WTC11 (cell line): ENCODE results near the gene PTPRN2.

ENCODE experiments used
- AFF4 ChIP-seq: sonication (generic); formaldehyde crosslinking; IDR thresholded peaks from 2 replicates; pipeline ENCODE4 v1.8.1; 2023; ENCODE audit warnings: mild to moderate bottlenecking, missing genetic modification reagents, borderline replicate concordance
- CREM ChIP-seq: sonication (generic); formaldehyde crosslinking; IDR thresholded peaks from 2 replicates; pipeline ENCODE4 v1.8.1; 2022; ENCODE audit warnings: mild to moderate bottlenecking, missing genetic modification reagents, moderate library complexity
- CTCF ChIP-seq: fragments of 200-600 bp; IDR thresholded peaks from 2 replicates; pipeline ENCODE4 v1.8.0; 2022; ENCODE audit warnings: antibody characterized with exemption
- FOXK1 ChIP-seq: sonication (generic); formaldehyde crosslinking; IDR thresholded peaks from 2 replicates; pipeline ENCODE4 v1.8.0; 2022; ENCODE audit warnings: mild to moderate bottlenecking, moderate library complexity, missing genetic modification reagents
- ZNF416 ChIP-seq: fragments of 250-450 bp; sonication (Bioruptor Pico); IDR thresholded peaks from 2 replicates; pipeline ENCODE4 v1.9.0; 2021; ENCODE audit warnings: mild to moderate bottlenecking, inconsistent platforms
- ZNF423 ChIP-seq: fragments of 250-450 bp; sonication (Bioruptor Pico); IDR thresholded peaks from 2 replicates; pipeline ENCODE4 v2.1.2; 2022; ENCODE audit warnings: mild to moderate bottlenecking, moderate library complexity
- ZNF512 ChIP-seq: sonication (generic); formaldehyde crosslinking; IDR thresholded peaks from 2 replicates; pipeline ENCODE4 v1.8.1; 2022; ENCODE audit warnings: missing genetic modification reagents, borderline replicate concordance
- ZSCAN18 ChIP-seq: fragments of 250-450 bp; sonication (Bioruptor Pico); IDR thresholded peaks from 2 replicates; pipeline ENCODE4 v2.1.2; 2022; ENCODE audit warnings: mild to moderate bottlenecking, moderate library complexity

GRCh38 chr7:158403013-158403821 lies 184.4 kb downstream of the PTPRN2 start:
- no peak for TF ChIP-seq AFF4
- no peak for TF ChIP-seq CTCF
- TF ChIP-seq ZSCAN18 (CRISPR knock-in tag), result no peak
- TF ChIP-seq ZNF416 (CRISPR knock-in tag), result no peak
- no peak for TF ChIP-seq CREM
- TF ChIP-seq ZNF512 (CRISPR knock-in tag), result no peak
- no peak for TF ChIP-seq FOXK1 (CRISPR knock-in tag)
- TF ChIP-seq ZNF423 (CRISPR knock-in tag), result no peak
